Colonic mucosa (tissue), 4 donors: Measurements from ENCODE around the gene P2RX1. TPM values are rescaled to one million over a fixed set of nuclear protein-coding genes. Genes with fewer than 3 reads are reported as not detected.

ENCODE experiments used
- DNase-seq: peaks from one replicate; pipeline ENCODE4 v3.0.0-alpha.2; 2020
- H3K27ac ChIP-seq: fragments of 200-600 bp; one replicate; pipeline ENCODE4 v1.8.0; 2021
- H3K27me3 ChIP-seq: fragments of 200-600 bp; one replicate; pipeline ENCODE4 v1.8.0; 2021
- H3K36me3 ChIP-seq: fragments of 200-600 bp; one replicate; pipeline ENCODE4 v1.8.0; 2021
- H3K4me1 ChIP-seq: fragments of 200-600 bp; one replicate; pipeline ENCODE4 v1.8.0; 2021; ENCODE audit warnings: mild to moderate bottlenecking
- H3K4me3 ChIP-seq: fragments of 200-600 bp; one replicate; pipeline ENCODE4 v1.8.0; 2021
- H3K9ac ChIP-seq, 2 donors: one replicate each; pipeline ENCODE4 v1.7.0; 2013; ENCODE audit warnings: control low read depth in 2 of 2, low read depth in 2 of 2, low read length in 2 of 2
- H3K9me3 ChIP-seq: fragments of 200-600 bp; one replicate; pipeline ENCODE4 v1.8.0; 2021
- CTCF ChIP-seq: fragments of 200-600 bp; IDR thresholded peaks from one replicate; pipeline ENCODE4 v1.8.0; 2022; ENCODE audit warnings: antibody characterized with exemption, mild to moderate bottlenecking
- intact Hi-C: fragments of 100-400 bp; cut with DNase I; formaldehyde crosslinking; loops from one replicate; pipeline ENCODE4 v1.14.1; 2022
- total RNA-seq, 2 donors: library from RNA; stranded (reverse); fragmentation: NEBNext Ultra II Directional in 1 of 2; extraction: Animal tissue kit (Norgen Biotek cat#: 25700) in 1 of 2; gene quantifications; one replicate each; pipeline ENCODE4 v1.2.1, GENCODE V29; 2021
- donor health status: healthy.
- donor health status: DM: no; HTN: no; CAD: no.
- donor health status: DM: no; HTN: no; CAD: no.

P2RX1 gene
- total RNA-seq, 2 donors from 2014 or later = 2.7 to 4.8 TPM

DNA sequence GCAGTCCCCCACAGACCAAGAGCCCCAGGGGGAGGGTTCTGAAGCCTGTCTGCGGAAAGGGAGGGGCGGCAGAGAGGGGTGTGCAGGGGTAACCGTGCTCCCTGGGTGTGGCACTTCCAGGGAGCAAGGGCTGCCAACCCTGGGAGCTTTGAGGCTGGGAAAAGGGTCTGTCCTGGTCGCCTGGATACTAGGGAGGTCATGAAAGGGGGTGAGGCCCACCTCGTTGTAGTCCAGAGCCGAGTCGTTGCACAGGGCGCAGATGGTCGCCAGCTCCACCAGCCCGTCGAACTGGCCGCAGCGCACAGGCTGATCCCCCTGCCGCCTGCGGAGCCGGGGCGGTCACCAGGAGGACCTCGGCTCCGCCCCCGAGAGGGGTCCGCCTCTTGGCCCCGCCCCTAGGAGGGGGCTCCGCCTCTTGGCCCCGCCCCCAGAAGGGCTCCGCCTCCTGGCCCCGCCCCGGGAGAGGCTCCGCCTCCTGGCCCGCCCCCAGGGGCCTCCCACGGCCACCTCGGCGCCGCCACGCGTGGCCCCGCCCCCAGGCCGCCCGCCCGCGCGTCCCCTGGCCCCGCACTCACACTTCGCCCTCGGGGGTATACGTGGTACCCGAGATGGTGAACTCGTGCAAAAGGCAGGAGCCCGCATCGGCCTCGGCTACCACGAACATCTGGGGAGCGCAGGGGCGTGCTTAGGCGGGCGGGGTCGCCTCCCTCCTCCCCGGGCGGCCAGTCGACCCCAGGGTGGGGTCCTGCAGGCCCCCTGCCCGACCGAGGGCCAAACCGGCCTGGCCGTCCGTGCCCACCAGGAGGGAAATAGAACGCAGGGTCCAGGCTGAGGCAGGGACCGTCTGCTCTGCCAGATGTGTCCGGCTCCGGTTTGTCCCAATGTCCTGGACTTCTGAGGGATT, 28.5 kb upstream of the P2RX1 start:
- H3K27ac ChIP-seq = no peak overlapping the region
- intact Hi-C loops = no loop called here

DNA sequence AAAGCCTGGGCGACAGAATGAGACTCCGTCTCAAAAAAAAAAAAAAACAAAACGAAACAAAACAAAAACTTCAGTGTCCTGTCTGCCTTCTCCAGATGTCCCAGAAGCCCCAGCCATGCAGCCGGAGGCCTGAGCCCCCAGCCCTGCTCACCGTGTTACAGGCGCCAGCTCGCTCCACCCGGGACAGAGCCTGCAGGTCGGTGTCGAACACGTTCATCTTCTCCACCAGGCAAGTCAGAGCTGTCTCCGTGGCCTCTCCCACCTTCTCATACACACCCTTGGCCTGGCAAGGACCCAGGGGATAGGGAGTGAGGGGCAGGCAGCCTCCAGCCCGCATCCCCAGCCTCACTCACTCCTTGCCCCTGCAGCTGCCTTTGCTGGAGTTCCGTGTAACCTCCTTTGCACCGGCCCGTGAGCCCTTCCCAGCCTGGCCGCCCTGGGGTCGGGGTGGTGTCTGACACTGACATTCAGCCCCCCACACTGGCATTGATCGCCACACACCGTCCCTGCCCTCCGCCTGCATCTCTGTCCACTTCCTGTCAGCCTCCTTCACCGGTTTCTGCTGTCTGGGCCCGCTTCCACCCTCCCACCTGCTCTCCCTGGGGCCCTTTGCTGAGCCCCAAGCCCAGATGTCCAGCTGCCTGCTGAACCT, 27.1 kb upstream of the P2RX1 start:
- no peaks in the 10 kb centered on the region for H3K27me3 ChIP-seq
- H3K9ac ChIP-seq = no peak overlapping the region
- no peaks in the 10 kb centered on the region for H3K4me1 ChIP-seq
- intact Hi-C loops = no loop called here
- peaks cover 15% of the 10 kb centered on the region for H3K36me3 ChIP-seq
- no peak for TF ChIP-seq CTCF
- no peak for DNase-seq
- no peak overlapping the region for H3K4me3 ChIP-seq
- no peaks in the 10 kb centered on the region for H3K9me3 ChIP-seq
- H3K27ac ChIP-seq = no peak overlapping the region

More for the DNA sequence above, 28.5 kb upstream of the P2RX1 start:
- H3K4me1 ChIP-seq = no peaks in the 10 kb centered on the region
- H3K9me3 ChIP-seq = no peaks in the 10 kb centered on the region
- TF ChIP-seq CTCF = no peak
- peaks cover 20% of the 10 kb centered on the region for H3K36me3 ChIP-seq
- DNase-seq = peak; percentile 37
- no peaks in the 10 kb centered on the region for H3K27me3 ChIP-seq
- no peak overlapping the region for H3K4me3 ChIP-seq
- H3K9ac ChIP-seq = no peak overlapping the region

- no peak for DNase-seq
- no peak for TF ChIP-seq CTCF
- H3K27ac ChIP-seq = no peak overlapping the region
- intact Hi-C loops = no loop called here
- H3K4me3 ChIP-seq = no peak overlapping the region
- H3K9me3 ChIP-seq = no peaks in the 10 kb centered on the region
- H3K36me3 ChIP-seq = peaks cover 15% of the 10 kb centered on the region
- no peaks in the 10 kb centered on the region for H3K4me1 ChIP-seq
- no peak overlapping the region for H3K9ac ChIP-seq
- no peaks in the 10 kb centered on the region for H3K27me3 ChIP-seq
Measured at GRCh38 chr17:3940965-3941698, 24.9 kb upstream of the P2RX1 start.

GRCh38 chr17:3937359-3937758, 21.1 kb upstream of the P2RX1 start:
- Histone ChIP-seq H3K27me3 (no peaks in the 10 kb centered on the region), H3K4me3 (no peak overlapping the region), H3K36me3 (peaks cover 15% of the 10 kb centered on the region), H3K9me3 (no peaks in the 10 kb centered on the region), H3K27ac (no peak overlapping the region), H3K9ac (no peak overlapping the region), H3K4me1 (no peaks in the 10 kb centered on the region)
- no peak for DNase-seq
- intact Hi-C loops = loop anchor here (5.0 kb wide), 1 partner anchor 70 kb away; no protein-coding TSS in a partner anchor
- TF ChIP-seq CTCF = no peak

GRCh38 chr17:3935825-3936355, 19.6 kb upstream of the P2RX1 start:
- Histone ChIP-seq H3K4me1 (no peaks in the 10 kb centered on the region), H3K9ac (no peak overlapping the region), H3K36me3 (peaks cover 4% of the 10 kb centered on the region), H3K27me3 (no peaks in the 10 kb centered on the region), H3K27ac (no peak overlapping the region), H3K4me3 (no peak overlapping the region), H3K9me3 (no peaks in the 10 kb centered on the region)
- no peak for TF ChIP-seq CTCF
- DNase-seq = no peak
- intact Hi-C loops = loop anchor here (5.0 kb wide), 1 partner anchor 71 kb away; no protein-coding TSS in a partner anchor
